Epithelial cell of prostate (primary cell): ENCODE results near the gene MSLN.
A peak's percentile ranks its signal among the peaks of the same experiment; 100 is the strongest.

ENCODE experiments used
- DNase-seq: peaks from one replicate; pipeline ENCODE4 v3.0.0-alpha.2; 2011; ENCODE audit warnings: low read depth, low spot score
- H3K27ac ChIP-seq: fragments of 450-650 bp; 2 replicates; pipeline ENCODE4 v1.5.1; 2017; ENCODE audit warnings: mild to moderate bottlenecking

Gene MSLN

DNA sequence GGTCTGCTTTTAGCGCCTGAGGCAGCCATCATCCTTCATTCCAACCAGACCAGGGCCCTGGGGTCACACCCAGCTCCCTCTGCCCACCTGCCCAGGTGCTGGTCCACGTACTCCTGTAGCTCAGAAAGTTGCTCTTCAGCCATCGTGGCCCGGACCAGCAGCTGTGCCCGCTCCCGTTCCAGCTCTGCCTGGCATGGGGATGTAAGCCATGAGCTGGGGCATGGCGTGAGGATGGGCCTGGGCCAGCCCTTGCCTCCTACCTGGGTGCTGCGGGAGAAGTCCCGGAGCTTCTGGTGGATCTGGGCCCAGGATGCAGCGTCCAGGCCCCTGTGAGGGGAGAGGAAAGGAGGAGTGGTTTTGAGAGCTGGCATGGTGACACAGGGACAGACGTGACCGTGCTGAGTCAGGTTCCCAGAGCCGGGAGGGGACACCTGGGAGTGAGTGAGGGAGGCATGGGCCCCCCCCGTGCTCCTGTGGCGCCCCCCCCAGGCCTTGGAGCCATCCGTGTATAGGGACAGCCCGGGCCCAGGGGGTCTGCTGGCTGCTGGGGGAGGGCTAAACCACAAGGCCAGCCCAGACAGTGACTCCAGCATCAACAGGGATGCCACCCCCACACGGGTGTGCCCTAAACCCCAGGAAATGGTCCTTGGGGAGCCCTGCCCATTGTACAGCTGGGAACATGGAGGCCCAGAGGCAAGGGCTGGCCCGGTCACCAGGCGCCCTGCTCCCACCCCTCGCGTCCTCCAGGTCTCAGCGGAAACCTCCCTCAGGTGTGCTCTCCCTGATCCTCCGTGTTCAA is 37.5 kb upstream of the MSLN start:
- DNase-seq, result no peak
- H3K27ac ChIP-seq, result no peak overlapping the region

DNA sequence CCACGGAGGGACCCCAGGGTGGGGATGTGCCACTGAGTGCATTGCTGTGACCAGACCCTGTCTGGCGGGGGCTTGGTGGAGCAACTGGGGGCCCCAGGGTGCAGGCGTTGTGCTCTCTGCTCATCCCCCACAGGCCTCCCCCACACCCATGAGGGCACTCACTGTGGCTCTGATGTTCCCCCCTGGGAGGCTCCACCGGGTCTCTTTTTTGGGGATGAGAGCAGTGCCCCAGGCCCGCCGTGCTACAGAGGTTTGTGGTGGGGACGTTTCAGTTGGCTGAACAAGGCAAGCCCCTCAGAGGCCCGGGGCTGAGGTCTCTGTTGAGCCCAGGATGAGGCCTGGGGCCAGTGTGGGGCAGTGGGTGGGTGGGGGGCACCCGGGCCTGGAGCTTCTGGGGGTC is 36.8 kb upstream of the MSLN start:
- no peak overlapping the region for H3K27ac ChIP-seq
- no peak for DNase-seq

DNA sequence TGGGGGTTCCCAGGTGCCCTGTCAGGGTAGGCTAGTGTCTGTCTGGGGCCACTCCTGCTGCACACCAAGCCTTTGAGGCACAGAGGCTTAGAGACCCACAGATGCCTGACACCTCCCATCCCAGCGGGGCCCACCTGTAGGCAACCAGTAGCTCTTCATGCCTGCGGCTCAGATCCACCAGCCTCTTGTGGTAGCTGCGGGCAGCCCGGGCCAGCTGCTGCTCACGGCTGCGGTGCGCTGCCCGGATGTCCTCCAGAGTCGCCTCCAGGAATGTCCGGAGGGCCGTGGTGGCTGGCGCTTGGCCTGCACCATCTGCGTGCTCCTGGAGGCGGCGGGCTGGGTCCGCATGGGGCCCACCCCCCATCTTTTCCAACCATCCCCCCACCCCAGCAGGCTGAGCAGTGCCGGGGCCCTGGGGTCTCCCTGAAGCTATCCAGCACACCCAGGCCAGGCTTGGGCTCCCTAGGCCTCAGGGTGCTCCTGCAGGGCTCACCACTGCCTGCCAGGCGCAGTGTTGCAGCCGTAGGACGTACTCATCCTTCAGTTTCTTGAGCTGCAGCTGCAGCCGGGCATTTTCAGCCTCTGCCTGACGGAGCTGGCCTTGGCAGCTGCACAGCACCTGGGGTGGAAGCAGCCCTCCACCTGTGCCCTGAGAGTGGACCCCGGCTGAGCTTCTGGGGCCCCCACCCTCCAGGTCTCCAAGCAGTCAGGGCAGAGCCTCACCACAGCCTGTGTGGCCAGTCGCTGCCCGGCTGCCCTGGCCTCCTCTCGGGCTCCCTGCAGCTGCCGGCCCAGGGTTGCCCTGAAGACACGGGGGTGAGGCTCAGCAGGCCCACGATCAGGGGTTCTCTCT is 36.1 kb upstream of the MSLN start:
- DNase-seq, result no peak
- H3K27ac ChIP-seq, result no peak overlapping the region

DNA sequence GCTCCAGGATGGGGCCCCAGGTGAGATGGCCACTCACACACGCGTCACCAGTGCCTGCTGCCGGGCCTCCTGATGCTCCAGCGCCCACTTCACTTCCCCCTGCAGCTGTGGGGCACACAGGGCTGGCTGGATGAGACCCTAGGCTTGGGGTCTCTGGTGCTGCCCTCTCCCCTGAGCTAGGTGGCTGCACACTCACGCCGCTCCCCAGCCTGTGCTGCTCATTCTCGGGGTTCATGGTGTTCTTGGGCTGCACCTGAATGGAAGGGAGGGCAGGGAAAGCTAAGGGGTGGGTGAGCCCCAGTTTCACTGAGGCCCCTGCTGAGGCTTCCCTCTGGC is 35.5 kb upstream of the MSLN start:
- H3K27ac ChIP-seq, result no peak overlapping the region
- DNase-seq, result no peak

DNA sequence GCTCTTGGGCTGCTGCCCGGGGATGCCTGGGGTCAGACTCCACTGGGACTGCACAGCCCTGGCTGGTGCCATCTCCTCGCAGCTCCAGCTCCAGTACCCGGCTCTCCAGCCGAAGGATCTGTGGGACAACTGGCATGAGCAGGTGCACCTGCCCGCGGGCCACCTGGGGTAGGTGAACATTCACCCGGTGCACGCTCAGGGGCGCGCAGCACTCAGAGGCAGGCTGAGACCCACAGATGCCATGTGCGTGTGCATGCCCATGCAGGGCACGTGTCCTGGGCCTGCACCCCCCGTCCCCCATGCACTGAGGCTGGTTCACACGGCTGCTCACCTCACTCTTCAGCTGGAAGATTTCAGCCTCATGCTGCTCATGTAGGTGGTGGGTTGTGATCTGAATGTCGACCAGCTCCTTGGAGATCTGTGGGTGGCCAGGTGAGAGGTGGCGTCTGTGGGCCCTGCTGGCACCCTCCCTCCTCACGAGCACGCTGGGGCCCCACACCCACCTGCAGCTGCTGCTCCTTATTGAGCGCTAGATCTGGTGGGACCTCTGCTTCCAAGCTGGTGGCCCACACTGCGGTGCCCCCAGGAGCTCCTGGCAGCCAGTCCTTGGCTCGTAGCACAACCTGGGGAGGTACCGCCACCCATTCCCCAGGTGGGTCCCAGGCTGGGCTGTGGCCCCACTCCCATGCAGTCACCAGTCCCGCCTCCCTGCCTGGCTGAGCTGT is 34.9 kb upstream of the MSLN start:
- H3K27ac ChIP-seq, result no peak overlapping the region
- DNase-seq, result no peak

GRCh38 chr16:726188-726437 is 34.4 kb upstream of the MSLN start:
- H3K27ac ChIP-seq, result no peak overlapping the region
- no peak for DNase-seq

- H3K27ac ChIP-seq, result peak within 1 kb of the TSS; percentile 45
- no peak for DNase-seq
Observed at GRCh38 chr16:726438-727290, 33.9 kb upstream of the MSLN start, which contains the start of the genes CCDC78 and HAGHL. Gene CCDC78, minus strand, starts transcription at chr16:726443. Its CDS starts 76 bp downstream, at chr16:726367. Gene HAGHL, plus strand, starts transcription at chr16:727106. Its CDS starts 404 bp downstream, at chr16:727510.

DNA sequence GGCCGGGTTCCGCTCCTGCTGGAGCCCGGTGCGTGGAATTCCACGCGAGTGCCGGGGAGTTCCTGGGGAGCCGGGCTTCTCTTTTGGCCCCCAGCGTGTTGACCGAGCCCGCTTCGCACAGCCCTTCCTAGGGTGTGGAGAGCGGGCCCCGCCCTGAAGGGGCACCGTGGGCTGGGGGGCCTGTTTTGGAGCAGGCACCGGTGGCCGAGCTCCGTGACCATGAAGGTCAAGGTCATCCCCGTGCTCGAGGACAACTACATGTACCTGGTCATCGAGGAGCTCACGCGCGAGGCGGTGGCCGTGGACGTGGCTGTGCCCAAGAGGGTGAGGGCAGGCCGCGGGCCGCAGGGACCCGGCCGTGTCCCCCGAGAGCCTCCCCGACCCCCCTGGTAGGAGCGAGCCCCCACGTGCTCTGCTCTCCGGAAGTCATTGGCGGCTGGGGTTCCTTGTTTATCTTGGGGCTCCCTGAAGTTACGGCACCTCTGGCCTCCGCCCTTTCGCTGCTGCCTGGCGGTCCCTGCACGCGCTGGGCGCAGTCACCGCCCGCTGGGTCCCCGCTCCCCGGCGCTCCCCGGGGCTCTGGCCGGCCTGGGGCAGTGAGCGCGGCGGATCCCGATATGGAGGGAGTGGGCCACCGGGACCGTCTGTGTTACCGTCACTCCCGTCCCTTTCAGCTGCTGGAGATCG is 33.1 kb upstream of the MSLN start:
- peak overlapping the region; percentile 45 for H3K27ac ChIP-seq
- DNase-seq, result no peak

DNA sequence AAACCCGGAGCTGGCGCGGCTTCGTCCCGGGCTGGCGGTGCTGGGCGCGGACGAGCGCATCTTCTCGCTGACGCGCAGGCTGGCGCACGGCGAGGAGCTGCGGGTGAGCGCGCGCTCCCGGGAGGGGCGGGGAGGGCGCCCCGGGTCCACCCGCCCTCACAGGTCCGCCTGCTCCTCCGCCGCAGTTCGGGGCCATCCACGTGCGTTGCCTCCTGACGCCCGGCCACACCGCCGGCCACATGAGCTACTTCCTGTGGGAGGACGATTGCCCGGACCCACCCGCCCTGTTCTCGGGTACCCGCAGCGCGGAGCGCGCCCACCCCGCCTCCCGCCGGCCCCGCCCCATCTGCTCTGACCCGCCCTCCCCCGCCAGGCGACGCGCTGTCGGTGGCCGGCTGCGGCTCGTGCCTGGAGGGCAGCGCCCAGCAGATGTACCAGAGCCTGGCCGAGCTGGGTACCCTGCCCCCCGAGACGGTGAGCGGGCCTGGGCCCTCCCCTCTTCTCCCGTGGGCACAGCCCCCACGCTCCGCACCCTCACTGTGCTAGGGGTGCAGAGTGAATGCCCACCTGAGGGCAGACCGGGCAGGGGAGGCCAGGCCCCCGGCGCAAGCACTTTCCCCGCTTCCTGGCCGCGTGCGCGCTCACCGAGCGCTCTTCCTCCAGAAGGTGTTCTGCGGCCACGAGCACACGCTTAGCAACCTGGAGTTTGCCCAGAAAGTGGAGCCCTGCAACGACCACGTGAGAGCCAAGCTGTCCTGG is 32.2 kb upstream of the MSLN start:
- DNase-seq, result peak; percentile 41
- peak overlapping the region; percentile 45 for H3K27ac ChIP-seq

DNA sequence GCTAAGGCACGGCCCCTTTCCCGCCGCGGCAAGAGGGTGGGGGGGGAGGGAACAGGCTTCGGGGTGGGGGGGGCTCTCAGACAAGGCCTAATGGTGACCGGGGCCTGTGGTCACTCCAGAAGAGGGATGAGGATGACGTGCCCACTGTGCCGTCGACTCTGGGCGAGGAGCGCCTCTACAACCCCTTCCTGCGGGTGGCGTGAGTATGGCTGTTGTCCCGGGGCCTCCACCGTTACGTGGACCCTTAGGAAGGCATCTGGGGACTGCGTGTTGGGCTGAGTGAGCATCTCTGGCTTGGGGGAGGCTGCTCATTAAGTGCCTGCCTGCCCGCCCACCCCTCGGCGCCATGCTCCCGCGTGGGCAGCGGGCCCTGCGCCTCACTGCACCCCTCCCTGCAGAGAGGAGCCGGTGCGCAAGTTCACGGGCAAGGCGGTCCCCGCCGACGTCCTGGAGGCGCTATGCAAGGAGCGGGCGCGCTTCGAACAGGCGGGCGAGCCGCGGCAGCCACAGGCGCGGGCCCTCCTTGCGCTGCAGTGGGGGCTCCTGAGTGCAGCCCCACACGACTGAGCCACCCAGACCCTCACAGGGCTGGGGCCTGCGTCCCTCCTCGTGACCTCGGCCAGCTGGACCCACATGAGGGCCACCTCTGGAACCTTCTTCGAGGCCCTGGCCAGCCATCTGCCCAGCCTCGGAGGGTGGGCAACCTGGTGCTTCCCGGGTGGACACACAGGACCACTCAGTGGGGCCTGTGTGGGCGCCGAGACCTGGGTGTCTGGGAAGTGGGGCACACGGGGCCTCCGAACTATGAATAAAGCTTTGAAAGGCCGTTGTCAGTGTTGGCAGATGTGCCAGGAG is 31.4 kb upstream of the MSLN start:
- DNase-seq, result no peak
- no peak overlapping the region for H3K27ac ChIP-seq

- DNase-seq, result no peak
- H3K27ac ChIP-seq, result no peak overlapping the region
Observed at GRCh38 chr16:729768-730665, 30.5 kb upstream of the MSLN start.

- no peak overlapping the region for H3K27ac ChIP-seq
- DNase-seq, result no peak
Observed at GRCh38 chr16:730666-731509, 29.6 kb upstream of the MSLN start.

- DNase-seq, result no peak
- no peak overlapping the region for H3K27ac ChIP-seq
Observed at GRCh38 chr16:732332-732731, 28.2 kb upstream of the MSLN start.

- no peak for DNase-seq
Observed at GRCh38 chr16:732936-733335, 27.6 kb upstream of the MSLN start.

DNA sequence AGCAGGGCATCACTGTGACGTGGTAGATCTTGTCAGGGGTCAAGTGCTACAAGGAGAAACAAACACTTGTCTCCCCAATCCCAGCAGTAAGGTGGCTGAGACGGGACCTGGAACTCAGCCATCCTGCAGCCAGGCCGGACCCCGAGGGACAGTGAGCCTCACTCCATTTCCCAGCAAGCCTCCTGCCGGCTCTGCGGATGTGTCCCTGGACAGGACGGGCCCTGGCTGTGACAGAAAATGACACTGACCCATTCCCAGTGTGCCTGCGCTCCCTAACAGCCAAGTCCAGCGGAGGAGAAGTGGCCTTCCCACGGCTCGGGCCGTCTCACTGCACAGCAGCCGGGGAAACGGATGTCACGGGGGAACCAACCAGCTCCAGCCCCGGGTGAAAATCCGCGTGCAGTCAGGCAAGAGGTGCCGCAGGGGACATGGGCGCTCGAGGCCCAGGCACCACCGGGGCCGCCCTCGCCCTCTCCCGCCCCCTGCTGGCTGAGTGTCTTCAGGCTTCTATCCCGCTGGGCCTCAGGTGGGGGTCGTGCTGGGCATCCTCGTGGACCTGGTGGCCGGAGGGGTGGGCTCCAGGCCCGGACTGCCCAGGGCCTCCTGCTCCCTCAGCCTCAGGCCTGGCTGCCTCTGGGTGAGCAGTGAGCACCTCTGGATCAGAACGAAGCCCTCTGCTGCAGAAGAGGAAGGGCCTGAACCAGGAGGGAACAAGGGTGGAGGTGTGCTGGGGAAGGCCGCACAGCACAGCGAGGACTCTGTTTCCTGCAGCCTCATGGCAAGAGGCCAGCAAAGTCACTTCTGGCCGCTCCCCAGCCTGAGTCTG is 26.9 kb upstream of the MSLN start:
- H3K27ac ChIP-seq, result no peak overlapping the region
- DNase-seq, result no peak

More at GRCh38 chr16:732936-733335, 27.6 kb upstream of the MSLN start:
- H3K27ac ChIP-seq, result no peak overlapping the region
